Hepatocyte (in vitro differentiated cells): ENCODE results near the gene RMI2. TPM values are rescaled to one million over a fixed set of nuclear protein-coding genes. Genes with fewer than 3 reads are reported as not detected.

ENCODE experiments used
- DNase-seq: peaks from one replicate; pipeline ENCODE4 v3.0.0-alpha.2; 2016; ENCODE audit warnings: low spot score
- H2AFZ ChIP-seq: fragments of 200-600 bp; sonication (generic); 2 replicates; pipeline ENCODE4 v1.6.0; 2016; ENCODE audit warnings: antibody characterized with exemption, mild to moderate bottlenecking
- H3K27ac ChIP-seq: fragments of 200-600 bp; sonication (generic); 2 replicates; pipeline ENCODE4 v1.5.1; 2016; ENCODE audit warnings: mild to moderate bottlenecking
- H3K27me3 ChIP-seq: fragments of 200-600 bp; sonication (generic); 2 replicates; pipeline ENCODE4 v1.6.1; 2016
- H3K36me3 ChIP-seq: fragments of 200-600 bp; sonication (generic); replicated peaks from 2 replicates; pipeline ENCODE4 v1.5.1; 2016; ENCODE audit warnings: low read depth; ENCODE audit not compliant: insufficient read depth
- H3K4me1 ChIP-seq: fragments of 200-600 bp; sonication (generic); 2 replicates; pipeline ENCODE4 v1.5.1; 2016; ENCODE audit warnings: mild to moderate bottlenecking, moderate library complexity; ENCODE audit not compliant: insufficient read depth
- H3K4me2 ChIP-seq: fragments of 200-600 bp; sonication (generic); 2 replicates; pipeline ENCODE4 v1.6.0; 2016
- H3K4me3 ChIP-seq: fragments of 200-600 bp; sonication (generic); 2 replicates; pipeline ENCODE4 v1.5.1; 2016; ENCODE audit warnings: mild to moderate bottlenecking
- H3K79me2 ChIP-seq: fragments of 200-600 bp; sonication (generic); 2 replicates; pipeline ENCODE4 v1.6.0; 2017; ENCODE audit warnings: mild to moderate bottlenecking
- H3K9me2 ChIP-seq: fragments of 200-600 bp; sonication (generic); replicated peaks from 2 replicates; pipeline ENCODE4 v1.6.0; 2017; ENCODE audit warnings: mild to moderate bottlenecking; ENCODE audit not compliant: insufficient read depth
- H3K9me3 ChIP-seq: fragments of 200-600 bp; sonication (generic); 2 replicates; pipeline ENCODE4 v1.5.1; 2016; ENCODE audit warnings: low read depth, mild to moderate bottlenecking
- H4K20me1 ChIP-seq: fragments of 200-600 bp; sonication (generic); 2 replicates; pipeline ENCODE4 v1.6.0; 2016; ENCODE audit warnings: mild to moderate bottlenecking; ENCODE audit not compliant: insufficient read depth, poor library complexity, severe bottlenecking
- EZH2 ChIP-seq: fragments of 200-600 bp; sonication (generic); IDR thresholded peaks from 2 replicates; pipeline ENCODE4 v1.6.1; 2016; ENCODE audit warnings: antibody characterized with exemption, mild to moderate bottlenecking, borderline replicate concordance
- EZH2phosphoT487 ChIP-seq: fragments of 200-600 bp; sonication (generic); IDR thresholded peaks from one replicate; pipeline ENCODE4 v1.6.1; 2018; ENCODE audit warnings: antibody characterized with exemption, mild to moderate bottlenecking, low read depth, moderate library complexity; ENCODE audit not compliant: unreplicated experiment, severe bottlenecking
- WGBS: methylation state at CpG from one replicate; pipeline ENCODE4 v1.1.6; 2016; ENCODE audit warnings: low lambda C conversion rate; ENCODE audit errors: missing lambda C conversion rate; 5-methylcytosine and 5-hydroxymethylcytosine counted together
- polyA plus RNA-seq: library from polyadenylated mRNA; unstranded; fragments of >200 nt; fragmentation: Nextera tagmentation; extraction: Ambion mirVana; gene quantifications from 2 replicates; pipeline ENCODE4 v1.2.1, GENCODE V29; 2016
- total RNA-seq: library from RNA; depleted of rRNA; stranded (reverse); fragments of >200 nt; gene quantifications from 2 replicates; pipeline ENCODE4 v1.2.3, GENCODE V29; 2014
- TF ChIP-seq, protein P1 (sequence below): fragments of 200-600 bp; sonication (generic); IDR thresholded peaks from 2 replicates; pipeline ENCODE4 v1.5.1; 2016; ENCODE audit warnings: antibody characterized with exemption, mild to moderate bottlenecking; ENCODE audit not compliant: poor library complexity

The RMI2 gene
- total and polyA plus RNA-seq, 2 experiments from 2014 or later, result 9.8 to 11.4 TPM

DNA sequence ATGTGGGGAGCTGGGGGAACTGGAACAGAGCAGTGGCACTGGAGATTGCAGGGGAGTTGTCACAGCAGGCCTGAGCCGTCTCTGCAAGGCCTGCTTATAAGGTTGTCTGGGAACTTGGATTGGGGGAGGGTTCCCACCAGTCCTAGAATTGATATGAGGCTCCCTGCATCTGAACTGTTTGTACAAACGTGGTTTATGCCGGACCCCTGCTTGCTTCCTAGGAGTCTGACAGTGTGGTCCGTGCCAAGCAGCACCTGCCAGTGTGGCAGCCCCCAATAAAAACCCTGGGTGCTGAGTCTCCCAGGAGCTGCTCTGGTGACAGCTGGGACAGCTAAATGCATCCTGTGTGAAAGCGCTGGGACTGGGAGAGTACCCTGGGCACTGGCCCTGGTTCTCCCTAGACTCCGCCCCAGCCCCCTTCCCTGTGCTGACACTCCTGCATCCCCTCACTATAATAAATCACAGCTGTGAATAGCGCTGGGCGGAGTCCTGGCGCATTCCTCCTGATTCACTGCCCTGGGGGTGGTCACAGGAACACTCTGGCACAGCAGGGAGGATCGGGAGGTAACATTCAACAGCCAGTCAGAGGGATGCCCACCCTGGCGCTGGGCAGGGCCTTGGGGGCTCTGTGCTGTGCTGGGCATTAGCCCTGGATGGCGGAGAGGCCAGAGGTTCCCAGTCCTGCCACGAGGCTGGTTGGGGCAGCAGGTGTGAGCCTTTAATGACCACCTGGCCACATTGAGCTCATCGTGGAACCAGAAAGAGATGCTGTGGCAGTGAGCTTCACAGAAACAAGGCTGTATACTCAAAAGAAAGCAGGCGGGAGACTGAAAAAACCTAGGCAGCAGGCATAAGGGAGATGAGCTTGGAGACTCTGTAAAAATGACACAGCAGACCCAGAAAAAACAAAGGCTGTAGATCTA lies 45.6 kb downstream of the RMI2 start:
- Histone ChIP-seq H2AFZ (no peak overlapping the region), H3K4me1 (peaks cover 11% of the 10 kb centered on the region), H3K79me2 (no peaks in the 10 kb centered on the region), H3K27me3 (no peaks in the 10 kb centered on the region), H3K36me3 (no peaks in the 10 kb centered on the region), H3K27ac (no peak overlapping the region), H3K9me3 (no peaks in the 10 kb centered on the region), H3K4me2 (no peak overlapping the region), H3K9me2 (no peaks in the 10 kb centered on the region), H4K20me1 (no peaks in the 10 kb centered on the region), H3K4me3 (no peak overlapping the region)
- WGBS, result 62% methylated on average over 14 of the region's 15 CpGs
- TF ChIP-seq, protein P1, sequence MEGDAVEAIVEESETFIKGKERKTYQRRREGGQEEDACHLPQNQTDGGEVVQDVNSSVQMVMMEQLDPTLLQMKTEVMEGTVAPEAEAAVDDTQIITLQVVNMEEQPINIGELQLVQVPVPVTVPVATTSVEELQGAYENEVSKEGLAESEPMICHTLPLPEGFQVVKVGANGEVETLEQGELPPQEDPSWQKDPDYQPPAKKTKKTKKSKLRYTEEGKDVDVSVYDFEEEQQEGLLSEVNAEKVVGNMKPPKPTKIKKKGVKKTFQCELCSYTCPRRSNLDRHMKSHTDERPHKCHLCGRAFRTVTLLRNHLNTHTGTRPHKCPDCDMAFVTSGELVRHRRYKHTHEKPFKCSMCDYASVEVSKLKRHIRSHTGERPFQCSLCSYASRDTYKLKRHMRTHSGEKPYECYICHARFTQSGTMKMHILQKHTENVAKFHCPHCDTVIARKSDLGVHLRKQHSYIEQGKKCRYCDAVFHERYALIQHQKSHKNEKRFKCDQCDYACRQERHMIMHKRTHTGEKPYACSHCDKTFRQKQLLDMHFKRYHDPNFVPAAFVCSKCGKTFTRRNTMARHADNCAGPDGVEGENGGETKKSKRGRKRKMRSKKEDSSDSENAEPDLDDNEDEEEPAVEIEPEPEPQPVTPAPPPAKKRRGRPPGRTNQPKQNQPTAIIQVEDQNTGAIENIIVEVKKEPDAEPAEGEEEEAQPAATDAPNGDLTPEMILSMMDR, result no peak
- TF ChIP-seq EZH2 (no peak), EZH2phosphoT487 (no peak)
- peak; percentile 23 for DNase-seq

DNA sequence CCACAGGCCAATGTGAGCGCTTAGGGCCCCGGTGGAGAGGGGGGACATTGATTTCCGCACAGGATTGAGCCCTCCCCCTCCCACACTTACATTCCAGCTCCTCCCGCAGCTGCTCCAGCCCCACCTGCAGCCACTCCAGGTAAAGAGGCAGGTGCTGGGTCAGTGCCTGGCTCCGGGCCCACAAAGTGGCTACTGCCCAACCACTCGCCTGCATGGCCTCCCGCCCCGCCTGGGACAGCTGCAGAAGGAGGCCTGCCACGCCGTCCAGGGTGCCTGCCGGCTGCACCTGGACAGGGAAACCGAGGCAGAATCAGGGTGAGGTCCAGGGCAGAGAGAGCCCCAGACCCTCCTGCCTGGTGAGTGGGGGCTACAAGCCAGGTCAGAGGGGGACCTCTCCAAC lies 46.3 kb downstream of the RMI2 start:
- no peaks in the 10 kb centered on the region for H4K20me1 ChIP-seq
- H3K4me3 ChIP-seq, result no peak overlapping the region

DNA sequence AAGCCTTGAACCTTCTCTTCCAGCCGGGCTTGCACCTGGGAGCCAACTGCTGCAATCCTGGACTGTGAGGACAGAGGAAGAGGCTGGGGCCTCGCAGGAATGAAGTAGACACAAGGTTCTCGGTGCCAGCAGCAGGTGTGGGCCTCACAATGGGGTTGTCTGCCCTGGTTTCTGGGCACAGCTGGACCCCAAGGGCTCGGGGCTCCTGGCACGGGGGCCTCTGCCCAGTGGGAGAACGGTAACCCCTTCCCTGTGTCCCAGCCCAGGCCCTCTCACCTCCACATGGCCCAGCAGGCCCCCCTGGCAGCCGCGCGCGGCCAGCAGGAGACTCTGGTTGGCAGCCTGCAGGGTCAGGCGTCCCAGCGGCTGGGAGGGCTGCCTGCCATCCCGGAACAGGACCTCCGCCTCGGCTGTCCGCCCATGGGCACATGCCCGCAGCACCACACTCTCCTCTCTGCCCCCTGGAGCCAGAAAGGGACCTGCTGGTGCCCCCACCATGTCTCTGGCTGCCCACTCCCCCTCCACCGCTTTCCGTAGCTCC lies 46.9 kb downstream of the RMI2 start:
- H4K20me1 ChIP-seq, result no peaks in the 10 kb centered on the region
- peak; percentile 4 for DNase-seq
- 92% methylated on average over 19 of the region's 19 CpGs for WGBS
- H3K27ac ChIP-seq, result no peak overlapping the region
- TF ChIP-seq EZH2phosphoT487, result no peak
- TF ChIP-seq, protein P1, result no peak
- TF ChIP-seq EZH2, result no peak
- no peaks in the 10 kb centered on the region for H3K9me3 ChIP-seq
- H3K36me3 ChIP-seq, result no peaks in the 10 kb centered on the region
- no peaks in the 10 kb centered on the region for H3K9me2 ChIP-seq
- H3K4me3 ChIP-seq, result no peak overlapping the region
- no peak overlapping the region for H2AFZ ChIP-seq
- no peak overlapping the region for H3K4me2 ChIP-seq
- H3K4me1 ChIP-seq, result peaks cover 7% of the 10 kb centered on the region
- H3K79me2 ChIP-seq, result no peaks in the 10 kb centered on the region
- H3K27me3 ChIP-seq, result no peaks in the 10 kb centered on the region

More for the DNA sequence above, 46.3 kb downstream of the RMI2 start:
- 70% methylated on average over 12 of the region's 12 CpGs for WGBS
- peak; percentile 18 for DNase-seq
- H3K4me2 ChIP-seq, result no peak overlapping the region
- H3K9me2 ChIP-seq, result no peaks in the 10 kb centered on the region
- H3K79me2 ChIP-seq, result no peaks in the 10 kb centered on the region
- TF ChIP-seq EZH2, result no peak
- TF ChIP-seq, protein P1, result no peak
- TF ChIP-seq EZH2phosphoT487, result no peak
- H3K9me3 ChIP-seq, result no peaks in the 10 kb centered on the region
- no peaks in the 10 kb centered on the region for H3K27me3 ChIP-seq
- no peak overlapping the region for H2AFZ ChIP-seq
- H3K27ac ChIP-seq, result no peak overlapping the region
- H3K4me1 ChIP-seq, result peaks cover 11% of the 10 kb centered on the region
- H3K36me3 ChIP-seq, result no peaks in the 10 kb centered on the region
